M059J (cell line): ENCODE data around the gene LRP11. TPM values are rescaled to one million over a fixed set of nuclear protein-coding genes. Genes with fewer than 3 reads are reported as not detected.
A peak's percentile ranks its signal among the peaks of the same experiment; 100 is the strongest.
"Not testable (repeated sequence)": the region's sequence is repeated elsewhere in the genome, so short reads cannot be mapped to it uniquely, and the experiment has no call there.

Experiments used
- DNase-seq: peaks from one replicate; pipeline ENCODE4 v3.0.0-alpha.2; 2012; ENCODE audit warnings: low read depth
- total RNA-seq: library from RNA; depleted of rRNA; stranded (reverse); fragments of >200 nt; shearing (Covaris generic); gene quantifications from 2 replicates; pipeline ENCODE4 v1.2.3, GENCODE V29; 2014

LRP11 gene
- total RNA-seq, 1 experiment from 2014 or later: 92.0 TPM

- no peak for DNase-seq
These were observed 7.0 kb upstream of the LRP11 start for GRCh38 chr6:149871182-149871581.

GRCh38 chr6:149869275-149869892, 5.2 kb upstream of the LRP11 start:
- DNase-seq: no peak

DNA sequence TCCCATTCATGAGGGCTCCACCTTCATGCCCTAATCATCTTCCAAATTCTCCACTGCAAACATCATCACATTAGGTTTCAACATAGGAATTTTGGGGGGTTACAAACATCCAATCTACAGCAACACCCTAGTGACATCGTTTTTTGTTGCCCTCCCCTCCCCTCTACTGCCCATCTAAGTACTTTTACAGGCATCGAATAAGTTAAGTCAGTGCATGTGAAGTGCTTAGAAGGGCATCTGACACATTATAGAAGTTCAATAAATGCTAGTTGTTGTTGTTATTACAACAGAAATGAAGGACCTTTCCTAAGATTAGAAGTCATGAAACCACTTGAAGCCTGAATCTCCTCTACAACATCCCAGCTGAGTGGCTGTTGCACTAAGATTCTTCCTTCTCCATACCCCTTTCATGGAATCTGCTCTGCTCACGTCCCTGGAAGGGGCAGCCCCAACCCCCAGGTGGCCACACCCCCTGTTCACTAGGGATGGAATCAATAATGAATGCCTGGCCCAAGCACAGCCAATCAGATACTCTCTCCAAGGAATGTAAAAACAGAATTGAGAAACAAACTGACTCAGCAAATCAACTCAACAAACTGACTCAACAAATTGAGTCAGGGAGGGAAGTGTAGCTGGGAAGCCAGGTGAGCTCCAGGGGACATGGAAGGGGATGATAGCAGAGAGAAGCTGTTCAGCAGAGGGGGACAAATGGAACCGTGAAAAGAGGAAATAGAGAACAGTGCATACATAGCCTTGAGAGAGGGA, 3.9 kb upstream of the LRP11 start:
- DNase-seq: peak; percentile 35

DNA sequence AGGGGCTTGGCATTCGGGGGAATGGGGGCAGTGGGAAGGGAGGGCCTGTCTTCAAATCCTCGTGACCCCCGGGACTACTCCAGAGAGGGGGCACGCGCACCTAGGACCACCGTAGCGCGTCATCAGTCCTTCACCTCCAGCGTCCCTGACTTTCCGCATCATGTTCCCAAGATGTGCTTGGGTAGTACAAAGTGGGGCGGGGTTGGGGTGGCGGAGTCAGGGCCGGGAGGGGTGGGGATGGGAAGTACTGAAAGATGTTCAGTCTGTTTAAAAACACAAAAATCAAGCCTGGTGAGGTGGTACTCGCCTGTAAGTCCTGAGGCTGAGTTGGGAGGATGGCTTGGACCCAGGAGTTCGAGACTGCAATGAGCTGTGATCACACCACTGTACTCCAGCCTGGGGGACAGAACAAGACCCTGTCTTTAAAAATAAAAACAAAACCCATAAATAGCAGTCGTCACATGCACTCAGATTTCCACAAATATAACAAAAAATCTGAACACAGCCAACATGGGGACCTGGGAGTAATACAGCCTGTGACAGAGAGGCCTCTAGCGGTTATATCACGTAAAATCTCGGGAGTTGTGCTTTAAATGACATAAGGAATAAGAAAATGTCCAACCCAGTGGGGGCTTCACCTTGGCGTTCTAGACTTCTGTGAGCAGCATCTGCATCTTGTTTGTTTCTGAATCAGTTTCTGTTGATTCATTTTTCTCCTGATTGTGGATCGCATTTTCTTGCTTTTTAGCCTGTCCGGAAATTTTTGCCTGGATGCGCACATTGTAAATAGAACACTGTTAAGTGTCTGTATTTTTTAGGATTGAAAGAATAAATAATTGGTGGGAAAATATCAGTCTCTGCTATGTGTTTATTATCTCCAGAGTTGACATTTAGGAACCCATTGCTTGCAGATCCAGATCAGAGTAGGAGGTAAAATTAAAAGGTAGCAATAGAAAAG, 698 bp upstream of the LRP11 start:
- DNase-seq: peak; percentile 82

- peak; percentile 98 for DNase-seq
These were observed 1.0 kb downstream of the LRP11 start for GRCh38 chr6:149862922-149863697.

DNA sequence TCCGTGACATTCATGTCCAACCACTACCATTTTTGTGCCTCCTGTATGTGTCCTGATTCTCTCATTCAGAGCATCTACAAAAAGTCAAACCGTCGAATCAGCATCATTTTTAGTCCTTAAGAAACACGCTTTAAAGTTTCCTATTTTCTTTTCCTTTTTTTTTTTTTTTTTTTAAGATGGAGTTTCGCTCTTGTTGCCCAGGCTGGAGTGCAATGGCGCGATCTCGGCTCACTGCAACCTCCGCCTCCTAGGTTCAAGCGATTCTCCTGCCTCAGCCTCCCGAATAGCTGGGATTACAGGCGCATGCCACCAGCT, 1.8 kb downstream of the LRP11 start:
- not testable (repeated sequence) for DNase-seq

- peak; percentile 83 for DNase-seq
These were observed 2.3 kb downstream of the LRP11 start for GRCh38 chr6:149861603-149862423.

GRCh38 chr6:149860834-149861602, 3.1 kb downstream of the LRP11 start:
- DNase-seq: peak; percentile 16

GRCh38 chr6:149860513-149860833, 3.7 kb downstream of the LRP11 start:
- no peak for DNase-seq

DNA sequence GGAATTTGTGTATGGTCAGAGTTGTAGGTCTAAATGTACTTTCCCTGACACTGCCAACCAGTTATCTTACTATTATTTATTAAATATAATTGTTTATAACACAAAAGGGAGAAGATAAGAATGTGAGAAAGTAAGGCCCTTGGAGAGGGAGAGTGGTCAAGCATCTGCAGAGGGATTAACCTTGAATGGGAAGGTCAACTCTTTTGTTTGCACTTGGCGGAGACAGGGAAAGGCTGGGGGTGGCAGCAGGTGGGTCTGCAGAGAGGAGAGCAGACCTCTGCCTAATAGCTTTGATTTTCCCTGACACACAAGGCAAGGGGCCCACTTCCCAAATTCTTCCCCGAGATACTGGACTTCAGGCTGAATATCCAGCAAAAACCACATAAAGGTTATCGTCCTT, 4.2 kb downstream of the LRP11 start:
- DNase-seq: no peak

DNA sequence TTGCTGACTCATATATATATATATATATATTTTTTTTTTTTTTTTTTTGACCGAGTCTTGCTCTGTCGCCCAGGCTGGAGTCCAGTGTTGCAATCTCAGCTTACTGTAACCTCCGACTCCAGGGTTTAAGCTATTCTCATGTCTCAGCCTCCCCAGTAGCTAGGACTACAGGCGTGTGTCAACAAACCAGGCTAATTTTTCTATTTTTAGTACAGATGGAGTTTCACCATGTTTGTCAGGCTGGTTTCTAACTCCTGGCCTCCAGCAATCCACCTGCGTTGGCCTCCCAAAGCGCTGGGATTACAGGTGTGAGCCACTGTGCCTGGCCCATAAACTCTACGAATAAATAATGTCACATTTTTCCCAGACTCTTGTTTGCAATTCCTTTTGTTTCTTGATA, 4.8 kb downstream of the LRP11 start:
- peak; percentile 51 for DNase-seq

- DNase-seq: no peak
These were observed 6.6 kb downstream of the LRP11 start for GRCh38 chr6:149857541-149857940.

GRCh38 chr6:149856256-149856994, 7.7 kb downstream of the LRP11 start:
- peak; percentile 47 for DNase-seq

DNA sequence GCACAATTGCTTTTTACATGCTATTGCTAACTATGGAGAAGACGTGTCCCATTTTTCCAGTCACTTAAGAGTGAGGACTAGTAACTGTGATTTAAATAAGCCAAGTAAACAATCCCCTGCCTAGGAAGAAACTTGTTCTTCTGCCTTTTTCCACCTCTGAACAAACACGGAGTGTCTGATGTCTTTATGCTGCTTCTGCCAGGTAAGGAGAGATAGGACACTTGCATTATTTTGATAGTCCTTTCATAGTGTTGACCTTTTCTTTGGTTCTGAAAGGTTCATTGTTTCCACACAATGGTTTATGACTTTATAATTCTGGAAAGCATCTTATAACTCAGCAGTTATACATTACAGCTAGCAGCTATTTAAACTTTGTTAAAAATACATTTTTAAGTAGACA, 8.4 kb downstream of the LRP11 start:
- no peak for DNase-seq

GRCh38 chr6:149855040-149855654, 9.0 kb downstream of the LRP11 start:
- DNase-seq: peak; percentile 92

DNA sequence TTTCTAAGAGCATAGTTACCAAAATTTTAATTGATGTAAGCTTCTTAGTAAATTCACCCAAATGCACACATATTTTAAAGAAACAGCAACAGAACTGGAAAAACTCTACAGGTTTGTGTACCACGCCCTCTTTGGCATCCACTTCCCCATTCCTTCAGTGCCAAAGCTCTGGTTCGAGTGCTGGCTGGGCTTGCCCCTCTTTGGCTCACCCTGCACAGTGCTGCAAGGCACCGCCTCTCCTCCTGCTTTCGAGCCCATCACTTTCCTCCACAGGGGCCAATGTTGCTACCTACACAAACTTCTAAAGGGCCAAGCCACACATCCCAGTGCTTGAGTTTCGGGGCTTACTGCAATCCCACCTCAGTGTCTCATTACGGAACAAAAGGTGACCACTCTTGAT, 9.6 kb downstream of the LRP11 start:
- DNase-seq: peak; percentile 64

GRCh38 chr6:149854017-149854416, 10.1 kb downstream of the LRP11 start:
- not testable (repeated sequence) for DNase-seq

- DNase-seq: no peak
These were observed 11.3 kb downstream of the LRP11 start for GRCh38 chr6:149852881-149853280.

DNA sequence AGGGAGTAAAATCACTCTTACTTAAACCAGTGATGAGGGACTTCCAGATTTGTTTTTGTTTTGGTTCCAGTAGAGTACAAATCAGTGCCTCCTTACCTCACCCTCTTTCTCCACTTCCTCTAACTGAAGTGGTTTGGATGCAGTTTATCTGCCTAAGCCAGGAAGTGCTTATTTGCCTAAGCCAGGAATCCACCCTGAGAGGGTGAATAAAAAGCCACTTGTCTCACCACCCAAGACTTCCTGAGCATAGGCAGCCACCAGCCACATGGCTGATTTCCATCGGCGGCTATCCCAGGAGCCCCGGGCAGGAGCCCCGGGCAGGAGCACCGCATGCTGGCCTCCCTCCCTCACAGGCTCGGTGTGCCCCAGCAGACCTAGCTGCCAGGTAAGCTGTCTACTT, 12.0 kb downstream of the LRP11 start:
- peak; percentile 87 for DNase-seq
